Upper lobe of left lung (tissue), 6 donors: ENCODE measurements around the gene CPNE4. TPM values are rescaled to one million over a fixed set of nuclear protein-coding genes. Genes with fewer than 3 reads are reported as not detected.
A peak's percentile ranks its signal among the peaks of the same experiment; 100 is the strongest.

Experiments
- ATAC-seq, 2 donors: fragments of 200-7000 bp; cut with Tn5 transposase; one replicate each; pipeline ENCODE4 v1.9.1; 2022; ENCODE audit warnings: mild to moderate bottlenecking in 2 of 2, moderate library complexity in 2 of 2; ENCODE audit not compliant: low FRiP score in 2 of 2
- DNase-seq, 2 donors: peaks; one replicate each; pipeline ENCODE4 v3.0.0-alpha.2; 2019 to 2020
- H3K27ac ChIP-seq, 4 donors: fragments of 200-600 bp; sonication (generic); one replicate each; pipeline ENCODE4 v1.5.1; 2016 to 2019
- H3K27me3 ChIP-seq, 4 donors: fragments of 200-600 bp; sonication (generic); one replicate each; pipeline ENCODE4 v1.5.1; 2017 to 2019
- H3K36me3 ChIP-seq, 4 donors: fragments of 200-600 bp; sonication (generic); one replicate each; pipeline ENCODE4 v1.5.1; 2016 to 2019
- H3K4me1 ChIP-seq, 4 donors: fragments of 200-600 bp; sonication (generic); one replicate each; pipeline ENCODE4 v1.5.1; 2018 to 2019
- H3K4me3 ChIP-seq, 4 donors: fragments of 200-600 bp; sonication (generic); one replicate each; pipeline ENCODE4 v1.5.1; 2017 to 2019; ENCODE audit warnings: mild to moderate bottlenecking in 2 of 4, moderate library complexity in 1 of 4
- H3K9me3 ChIP-seq, 4 donors: fragments of 200-600 bp; sonication (generic); one replicate each; pipeline ENCODE4 v1.5.1; 2018 to 2019
- CTCF ChIP-seq, 6 experiments: fragments of 450-650 bp in 4 of 6; fragments of 200-600 bp in 2 of 6; sonication (generic) in 2 of 6; IDR thresholded peaks; one replicate each; pipeline ENCODE4 v1.5.1; 2016 to 2019; ENCODE audit warnings: antibody characterized with exemption in 6 of 6
- EP300 ChIP-seq, 4 donors: sonication (generic); formaldehyde crosslinking; IDR thresholded peaks; one replicate each; pipeline ENCODE4 v1.5.1; 2017; ENCODE audit warnings: antibody characterized with exemption in 4 of 4, control low read depth in 2 of 4
- POLR2A ChIP-seq, 4 donors: fragments of 450-650 bp; IDR thresholded peaks; one replicate each; pipeline ENCODE4 v1.5.1; 2016 to 2017; ENCODE audit warnings: antibody characterized with exemption in 4 of 4, mild to moderate bottlenecking in 2 of 4
- POLR2AphosphoS5 ChIP-seq, 2 donors: sonication (generic); formaldehyde crosslinking; IDR thresholded peaks; one replicate each; pipeline ENCODE4 v1.5.1; 2017; ENCODE audit warnings: antibody characterized with exemption in 2 of 2
- WGBS, 2 donors: methylation state at CpG; one replicate each; pipeline ENCODE4 v1.1.5; 2017 to 2018; 5-methylcytosine and 5-hydroxymethylcytosine counted together
- total RNA-seq, 6 donors: library from RNA; depleted of rRNA in 4 of 6; stranded (reverse); fragments of >200 nt in 4 of 6; gene quantifications; one replicate each; pipeline versions ENCODE4 v1.1.0 to v1.2.1, GENCODE V29; 2016 to 2021
- donor health status: DM: no; HTN: no; CAD: no; lungs with moderate emphysema.
- donor health status: DM: no; HTN: yes; CAD: no; lungs with severe emphysema.

The CPNE4 gene
- total RNA-seq, 6 donors from 2014 or later = 0.34 to 2.1 (median 0.47) TPM; not detected in 3

- Histone ChIP-seq H3K4me1 (no peaks in the 10 kb centered on the region), H3K36me3 (no peaks in the 10 kb centered on the region), H3K9me3 (no peaks in the 10 kb centered on the region), H3K27ac (no peak overlapping the region), H3K4me3 (no peak overlapping the region), H3K27me3 (no peaks in the 10 kb centered on the region)
- WGBS, 2 donors = 65 to 71% methylated on average over 3 of the region's 3 CpGs
- DNase-seq (no peak), ATAC-seq (no peak)
- no peak for TF ChIP-seq POLR2A (IDR thresholded peaks at IDR 0.05)
- TF ChIP-seq CTCF (IDR thresholded peaks at IDR 0.05) = no peak
- no peak for TF ChIP-seq POLR2AphosphoS5 (IDR thresholded peaks at IDR 0.05)
- TF ChIP-seq EP300 (IDR thresholded peaks at IDR 0.05) = no peak
Measured at GRCh38 chr3:132014105-132014504, 20.7 kb downstream of the CPNE4 start.

DNA sequence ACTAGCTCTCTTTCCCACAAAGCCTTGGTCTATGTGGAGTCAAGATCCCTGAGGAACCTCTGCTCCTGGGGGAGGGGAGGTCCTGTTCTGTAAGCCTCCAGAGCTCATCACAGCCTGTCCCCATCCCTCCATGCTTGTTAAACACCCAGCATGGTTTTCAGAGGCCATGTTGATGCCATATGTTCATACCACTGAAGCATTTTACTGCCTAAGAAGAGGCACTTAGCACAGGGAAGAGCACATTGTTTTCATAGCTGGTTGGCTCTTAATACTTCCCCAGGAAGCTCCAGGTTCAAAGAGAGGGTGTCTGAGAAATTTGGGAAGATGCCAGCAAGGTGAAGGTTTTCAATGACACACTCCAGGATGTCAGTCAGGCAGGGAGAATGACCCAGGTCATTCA, 25.6 kb downstream of the CPNE4 start:
- DNase-seq = no peak
- ATAC-seq = no peak

GRCh38 chr3:132008837-132009236, 26.0 kb downstream of the CPNE4 start:
- DNase-seq (no peak), ATAC-seq (no peak)
- Histone ChIP-seq H3K9me3 (no peaks in the 10 kb centered on the region), H3K36me3 (no peaks in the 10 kb centered on the region), H3K4me1 (no peaks in the 10 kb centered on the region), H3K27me3 (no peaks in the 10 kb centered on the region), H3K4me3 (no peak overlapping the region), H3K27ac (no peak overlapping the region)
- no peak for TF ChIP-seq POLR2AphosphoS5 (IDR thresholded peaks at IDR 0.05)
- TF ChIP-seq EP300 (IDR thresholded peaks at IDR 0.05) = no peak
- no peak for TF ChIP-seq POLR2A (IDR thresholded peaks at IDR 0.05)
- TF ChIP-seq CTCF (IDR thresholded peaks at IDR 0.05) = no peak
- 41 to 50% methylated on average over 2 of the region's 2 CpGs for WGBS, 2 donors

More for the DNA sequence above, 25.6 kb downstream of the CPNE4 start:
- Histone ChIP-seq H3K4me3 (no peak overlapping the region), H3K4me1 (no peaks in the 10 kb centered on the region), H3K9me3 (no peaks in the 10 kb centered on the region), H3K36me3 (no peaks in the 10 kb centered on the region), H3K27me3 (no peaks in the 10 kb centered on the region), H3K27ac (no peak overlapping the region)
- TF ChIP-seq EP300 (IDR thresholded peaks at IDR 0.05) (no peak), POLR2A (IDR thresholded peaks at IDR 0.05) (no peak), POLR2AphosphoS5 (IDR thresholded peaks at IDR 0.05) (no peak), CTCF (IDR thresholded peaks at IDR 0.05) (no peak)

DNA sequence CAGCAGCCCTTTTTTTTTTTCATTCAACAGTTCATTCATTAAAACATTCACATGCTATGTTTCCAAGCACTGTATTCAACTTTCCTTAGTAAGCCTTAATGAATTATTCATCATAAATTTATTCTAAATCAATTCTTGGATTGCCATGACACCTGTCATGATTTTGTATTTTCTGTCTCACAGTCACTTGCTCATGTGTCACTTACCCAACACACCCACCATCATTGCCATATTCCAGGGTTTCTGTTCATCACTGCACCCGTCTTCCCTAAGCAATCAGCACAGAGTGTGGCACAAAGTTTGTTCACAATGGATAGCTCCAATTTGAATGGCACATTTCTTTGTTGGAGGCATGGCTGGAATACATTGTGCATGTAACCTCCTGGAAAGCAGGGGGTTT, 27.2 kb downstream of the CPNE4 start:
- H3K27me3 ChIP-seq = no peaks in the 10 kb centered on the region
- WGBS, 2 donors = 0 to 46% methylated on average over 1 of the region's 1 CpG
- DNase-seq = no peak
- H3K9me3 ChIP-seq = no peaks in the 10 kb centered on the region
- no peak overlapping the region for H3K4me3 ChIP-seq
- no peak for TF ChIP-seq CTCF (IDR thresholded peaks at IDR 0.05)
- TF ChIP-seq EP300 (IDR thresholded peaks at IDR 0.05) = no peak
- H3K36me3 ChIP-seq = no peaks in the 10 kb centered on the region
- ATAC-seq = no peak
- H3K27ac ChIP-seq = no peak overlapping the region
- H3K4me1 ChIP-seq = no peaks in the 10 kb centered on the region

GRCh38 chr3:132006605-132007204, 28.1 kb downstream of the CPNE4 start:
- DNase-seq (no peak), ATAC-seq (peak in 1 of 2 donors; percentile 56)
- TF ChIP-seq CTCF (IDR thresholded peaks at IDR 0.05) (peak in 5 of 6 experiments; percentile 23 to 42 (median 30)), POLR2AphosphoS5 (IDR thresholded peaks at IDR 0.05) (no peak)
- Histone ChIP-seq H3K4me1 (no peaks in the 10 kb centered on the region), H3K27ac (no peak overlapping the region), H3K9me3 (no peaks in the 10 kb centered on the region), H3K27me3 (no peaks in the 10 kb centered on the region), H3K4me3 (no peak overlapping the region), H3K36me3 (no peaks in the 10 kb centered on the region)
- WGBS, 2 donors = 33 to 39% methylated on average over 3 of the region's 3 CpGs
